Choroid plexus epithelial cell (primary cell): Measurements from ENCODE around the gene ZBTB21.
A peak's percentile ranks its signal among the peaks of the same experiment; 100 is the strongest.
"Not testable (repeated sequence)": the region's sequence is repeated elsewhere in the genome, so short reads cannot be mapped to it uniquely, and the experiment has no call there.

ENCODE experiments used
- DNase-seq: peaks from one replicate; pipeline ENCODE4 v3.0.0-alpha.2; 2010; ENCODE audit warnings: low read depth
- H3K4me3 ChIP-seq: 2 replicates; pipeline ENCODE4 v1.5.1; 2011; ENCODE audit warnings: low read depth, mild to moderate bottlenecking, control low read depth, low read length, moderate library complexity
- TF ChIP-seq, protein P1 (sequence below): conservative IDR thresholded peaks from 2 replicates; pipeline ENCODE4 v1.5.1; 2011; ENCODE audit warnings: low read depth, mild to moderate bottlenecking, control low read depth, inconsistent platforms, low read length, moderate library complexity

Gene ZBTB21

GRCh38 chr21:42004406-42005199, 5.6 kb downstream of the ZBTB21 start:
- no peak for DNase-seq
- TF ChIP-seq, protein P1, sequence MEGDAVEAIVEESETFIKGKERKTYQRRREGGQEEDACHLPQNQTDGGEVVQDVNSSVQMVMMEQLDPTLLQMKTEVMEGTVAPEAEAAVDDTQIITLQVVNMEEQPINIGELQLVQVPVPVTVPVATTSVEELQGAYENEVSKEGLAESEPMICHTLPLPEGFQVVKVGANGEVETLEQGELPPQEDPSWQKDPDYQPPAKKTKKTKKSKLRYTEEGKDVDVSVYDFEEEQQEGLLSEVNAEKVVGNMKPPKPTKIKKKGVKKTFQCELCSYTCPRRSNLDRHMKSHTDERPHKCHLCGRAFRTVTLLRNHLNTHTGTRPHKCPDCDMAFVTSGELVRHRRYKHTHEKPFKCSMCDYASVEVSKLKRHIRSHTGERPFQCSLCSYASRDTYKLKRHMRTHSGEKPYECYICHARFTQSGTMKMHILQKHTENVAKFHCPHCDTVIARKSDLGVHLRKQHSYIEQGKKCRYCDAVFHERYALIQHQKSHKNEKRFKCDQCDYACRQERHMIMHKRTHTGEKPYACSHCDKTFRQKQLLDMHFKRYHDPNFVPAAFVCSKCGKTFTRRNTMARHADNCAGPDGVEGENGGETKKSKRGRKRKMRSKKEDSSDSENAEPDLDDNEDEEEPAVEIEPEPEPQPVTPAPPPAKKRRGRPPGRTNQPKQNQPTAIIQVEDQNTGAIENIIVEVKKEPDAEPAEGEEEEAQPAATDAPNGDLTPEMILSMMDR, result no peak
- no peak overlapping the region for H3K4me3 ChIP-seq

DNA sequence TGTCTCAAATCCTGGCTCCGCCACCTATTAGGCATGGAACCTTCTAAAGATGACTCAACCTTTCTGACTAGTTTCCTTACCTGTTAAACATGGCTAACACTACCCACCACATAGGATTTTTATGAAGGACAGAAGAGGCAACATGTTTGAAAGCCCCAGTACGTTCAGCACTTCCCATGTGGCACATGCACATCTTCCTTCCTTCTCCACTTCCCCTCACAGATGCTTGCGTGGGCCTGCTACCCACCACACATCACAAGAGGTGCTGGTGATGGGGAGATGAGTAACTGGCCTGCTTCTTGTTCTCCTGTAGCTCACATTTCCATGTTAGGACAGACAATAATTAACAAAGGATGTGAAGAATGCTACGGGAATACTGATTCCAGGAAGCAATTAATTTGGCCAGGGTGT, 7.1 kb downstream of the ZBTB21 start:
- TF ChIP-seq, protein P1, result no peak
- H3K4me3 ChIP-seq, result no peak overlapping the region
- no peak for DNase-seq

GRCh38 chr21:42002421-42002958, 7.7 kb downstream of the ZBTB21 start:
- DNase-seq, result peak; percentile 85
- no peak overlapping the region for H3K4me3 ChIP-seq
- TF ChIP-seq, protein P1, result no peak

- no peak overlapping the region for H3K4me3 ChIP-seq
- TF ChIP-seq, protein P1, result no peak
- no peak for DNase-seq
These were observed 8.4 kb downstream of the ZBTB21 start for GRCh38 chr21:42001781-42002180.

DNA sequence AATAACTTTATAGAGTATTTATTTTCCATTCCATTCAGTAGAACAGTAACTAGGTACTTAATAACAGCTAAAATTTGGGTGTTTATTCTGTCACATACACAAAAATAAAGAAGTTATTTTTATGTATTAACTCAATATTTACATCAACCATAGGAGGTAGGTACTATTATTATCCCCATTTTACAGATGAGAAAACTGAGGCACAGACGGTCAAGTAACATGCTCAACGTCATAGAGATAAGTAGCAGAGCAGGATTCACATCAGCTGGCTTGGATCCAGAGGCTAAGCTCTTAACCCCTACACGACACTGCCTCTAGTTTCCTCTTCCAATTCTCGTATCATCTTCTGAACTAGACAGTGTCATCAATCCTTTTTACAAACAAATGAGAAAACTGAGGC, 9.3 kb downstream of the ZBTB21 start:
- no peak overlapping the region for H3K4me3 ChIP-seq
- TF ChIP-seq, protein P1, result no peak
- no peak for DNase-seq

DNA sequence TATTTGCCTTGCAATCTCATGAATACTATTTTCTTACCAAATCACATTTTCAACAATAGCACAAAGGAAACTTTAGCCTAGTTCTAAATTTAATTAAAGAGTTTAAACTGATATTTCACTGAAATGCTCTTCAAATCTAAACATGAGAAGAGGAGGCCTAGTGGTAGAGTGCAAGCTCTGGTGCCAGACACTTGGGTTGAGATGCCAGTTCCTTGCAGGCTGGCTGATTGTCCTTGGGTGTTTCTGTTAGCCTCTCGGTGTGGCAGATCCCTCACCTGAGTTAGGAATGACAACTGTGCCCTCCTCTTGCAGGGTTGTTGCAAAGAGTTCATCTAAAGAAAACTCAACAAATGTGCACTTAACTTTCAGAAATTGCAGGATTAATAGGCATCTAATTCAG, 12.5 kb downstream of the ZBTB21 start:
- no peak for DNase-seq
- TF ChIP-seq, protein P1, result no peak
- H3K4me3 ChIP-seq, result no peak overlapping the region

- TF ChIP-seq, protein P1, result no peak
- DNase-seq, result no peak
- H3K4me3 ChIP-seq, result no peak overlapping the region
These were observed 14.6 kb downstream of the ZBTB21 start for GRCh38 chr21:41995577-41995976.

GRCh38 chr21:41994613-41995012, 15.5 kb downstream of the ZBTB21 start:
- H3K4me3 ChIP-seq, DNase-seq: not testable (repeated sequence)
